WTC11 (cell line): ENCODE data around the gene TNFSF9.

Experiments used
- CTCF ChIP-seq: fragments of 200-600 bp; IDR thresholded peaks from 2 replicates; pipeline ENCODE4 v1.8.0; 2022; ENCODE audit warnings: antibody characterized with exemption
- FOXP4 ChIP-seq: sonication (generic); formaldehyde crosslinking; IDR thresholded peaks from 2 replicates; pipeline ENCODE4 v1.8.0; 2022; ENCODE audit warnings: mild to moderate bottlenecking, missing genetic modification reagents
- IRF2 ChIP-seq: sonication (generic); formaldehyde crosslinking; IDR thresholded peaks from 2 replicates; pipeline ENCODE4 v1.8.0; 2022; ENCODE audit warnings: low read depth, missing genetic modification reagents, borderline replicate concordance
- NR1H2 ChIP-seq: sonication (generic); formaldehyde crosslinking; IDR thresholded peaks from 2 replicates; pipeline ENCODE4 v1.9.0; 2021; ENCODE audit warnings: mild to moderate bottlenecking, moderate library complexity, missing genetic modification reagents
- ZNF416 ChIP-seq: fragments of 250-450 bp; sonication (Bioruptor Pico); IDR thresholded peaks from 2 replicates; pipeline ENCODE4 v1.9.0; 2021; ENCODE audit warnings: mild to moderate bottlenecking, inconsistent platforms
- ZNF512 ChIP-seq: sonication (generic); formaldehyde crosslinking; IDR thresholded peaks from 2 replicates; pipeline ENCODE4 v1.8.1; 2022; ENCODE audit warnings: missing genetic modification reagents, borderline replicate concordance
- TF ChIP-seq, protein P1 (sequence below): sonication (generic); formaldehyde crosslinking; IDR thresholded peaks from 2 replicates; pipeline ENCODE4 v1.8.1; 2022; ENCODE audit warnings: low read depth, missing genetic modification reagents, borderline replicate concordance

GRCh38 chr19:6490134-6490533, 40.7 kb upstream of the TNFSF9 start:
- TF ChIP-seq CTCF = no peak
- no peak for TF ChIP-seq ZNF512
- TF ChIP-seq NR1H2 = no peak
- no peak for TF ChIP-seq IRF2 (CRISPR knock-in tag)
- TF ChIP-seq, protein P1, sequence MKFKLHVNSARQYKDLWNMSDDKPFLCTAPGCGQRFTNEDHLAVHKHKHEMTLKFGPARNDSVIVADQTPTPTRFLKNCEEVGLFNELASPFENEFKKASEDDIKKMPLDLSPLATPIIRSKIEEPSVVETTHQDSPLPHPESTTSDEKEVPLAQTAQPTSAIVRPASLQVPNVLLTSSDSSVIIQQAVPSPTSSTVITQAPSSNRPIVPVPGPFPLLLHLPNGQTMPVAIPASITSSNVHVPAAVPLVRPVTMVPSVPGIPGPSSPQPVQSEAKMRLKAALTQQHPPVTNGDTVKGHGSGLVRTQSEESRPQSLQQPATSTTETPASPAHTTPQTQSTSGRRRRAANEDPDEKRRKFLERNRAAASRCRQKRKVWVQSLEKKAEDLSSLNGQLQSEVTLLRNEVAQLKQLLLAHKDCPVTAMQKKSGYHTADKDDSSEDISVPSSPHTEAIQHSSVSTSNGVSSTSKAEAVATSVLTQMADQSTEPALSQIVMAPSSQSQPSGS = no peak
- no peak for TF ChIP-seq FOXP4
- TF ChIP-seq ZNF416 (CRISPR knock-in tag) = no peak
